Thoracic aorta (tissue), 2 donors: ENCODE measurements around the gene ADARB1. TPM values are rescaled to one million over a fixed set of nuclear protein-coding genes. Genes with fewer than 3 reads are reported as not detected.
"Not testable (repeated sequence)": the region's sequence is repeated elsewhere in the genome, so short reads cannot be mapped to it uniquely, and the experiment has no call there.

Experiments
- ATAC-seq: fragments of 150-250 bp; one replicate; pipeline ENCODE4 v1.8.0; 2017; ENCODE audit warnings: low read depth; ENCODE audit not compliant: insufficient number of reproducible peaks, low FRiP score
- DNase-seq: peaks from one replicate; pipeline ENCODE4 v3.0.0-alpha.2; 2020; ENCODE audit warnings: low spot score
- H3K27ac ChIP-seq, 2 donors: fragments of 200-600 bp; sonication (generic); 1 replicate in 1 of 2; 2 replicates in 1 of 2; pipeline ENCODE4 v1.5.1; 2016; ENCODE audit warnings: mild to moderate bottlenecking in 2 of 2, moderate library complexity in 2 of 2
- H3K27me3 ChIP-seq: fragments of 200-600 bp; sonication (generic); replicated peaks from 2 replicates; pipeline ENCODE4 v1.6.0; 2016; ENCODE audit warnings: mild to moderate bottlenecking; ENCODE audit not compliant: insufficient read depth
- H3K36me3 ChIP-seq: fragments of 200-600 bp; sonication (generic); one replicate; pipeline ENCODE4 v1.5.1; 2016
- H3K4me1 ChIP-seq, 2 donors: fragments of 200-600 bp; sonication (generic); 1 replicate in 1 of 2; 2 replicates in 1 of 2; pipeline versions ENCODE4 v1.5.1 to v1.6.0; 2016; ENCODE audit warnings: low read depth in 2 of 2, mild to moderate bottlenecking in 1 of 2; ENCODE audit not compliant: control insufficient read depth in 1 of 2
- H3K4me3 ChIP-seq: fragments of 200-600 bp; sonication (generic); 2 replicates; pipeline ENCODE4 v1.5.1; 2016; ENCODE audit warnings: mild to moderate bottlenecking
- H3K9me3 ChIP-seq: fragments of 200-600 bp; sonication (generic); 2 replicates; pipeline ENCODE4 v1.5.1; 2016
- CTCF ChIP-seq: fragments of 200-600 bp; sonication (generic); IDR thresholded peaks from one replicate; pipeline ENCODE4 v1.5.1; 2019; ENCODE audit warnings: antibody characterized with exemption
- total RNA-seq, 2 donors: library from RNA; depleted of rRNA; stranded (reverse); fragments of >200 nt; gene quantifications; one replicate each; pipeline versions ENCODE4 v1.1.0 to v1.2.3, GENCODE V29; 2016

ADARB1 gene
- total RNA-seq, 2 donors from 2014 or later = 124 to 201 TPM

GRCh38 chr21:45132841-45133573 lies 58.6 kb downstream of the ADARB1 start:
- H3K36me3 ChIP-seq = peaks cover 10% of the 10 kb centered on the region
- no peaks in the 10 kb centered on the region for H3K27me3 ChIP-seq
- H3K9me3 ChIP-seq = no peaks in the 10 kb centered on the region
- H3K4me1 ChIP-seq = peaks cover 39 to 76% of the 10 kb centered on the region in 2 donors
- H3K27ac ChIP-seq = peak overlapping the region; percentile 81 to 93
- DNase-seq (no peak), ATAC-seq (no peak)
- TF ChIP-seq CTCF = no peak
- no peak overlapping the region for H3K4me3 ChIP-seq

GRCh38 chr21:45133574-45134278 lies 59.3 kb downstream of the ADARB1 start:
- ATAC-seq, H3K9me3 ChIP-seq, DNase-seq: not testable (repeated sequence)

DNA sequence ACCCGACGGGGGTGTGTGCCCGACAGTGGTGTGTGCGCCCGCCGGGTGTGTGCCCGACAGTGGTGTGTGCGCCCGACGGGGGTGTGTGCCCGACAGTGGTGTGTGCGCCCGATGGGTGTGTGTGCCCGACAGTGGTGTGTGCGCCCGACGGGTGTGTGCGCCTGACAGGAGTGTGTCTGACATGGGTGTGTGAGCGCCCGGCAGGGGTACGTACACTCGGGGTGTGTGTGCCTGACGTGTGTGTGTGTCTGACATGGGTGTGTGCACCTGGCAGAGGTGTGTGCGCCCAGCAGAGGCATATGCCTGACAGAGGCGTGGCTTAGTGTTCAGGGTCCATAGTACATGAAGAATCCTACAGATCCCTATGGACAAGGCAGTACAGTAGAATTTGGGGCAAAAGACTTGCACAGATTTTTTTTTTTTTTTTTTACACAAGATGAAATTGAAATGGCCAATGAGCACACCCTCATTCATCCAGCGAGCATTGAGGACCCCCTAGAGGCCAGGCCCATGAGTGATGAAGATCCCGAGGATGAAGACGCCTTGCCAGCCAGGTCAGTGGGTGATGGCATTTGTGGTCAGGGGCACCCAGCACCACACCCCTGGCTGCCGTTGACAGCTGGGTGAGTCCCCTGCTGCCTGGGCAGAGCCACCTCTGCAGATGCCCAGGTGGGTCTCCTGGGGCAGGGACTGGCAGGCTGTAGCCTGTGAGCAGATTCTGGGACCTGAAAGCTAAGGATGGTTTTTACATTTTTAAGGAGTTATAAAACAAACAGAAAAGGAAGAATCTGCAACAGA lies 60.1 kb downstream of the ADARB1 start:
- Histone ChIP-seq H3K27ac (peak overlapping the region in 1 of 2 donors; percentile 36), H3K36me3 (peaks cover 10% of the 10 kb centered on the region)
- ATAC-seq = no peak

More at GRCh38 chr21:45133574-45134278, 59.3 kb downstream of the ADARB1 start:
- H3K4me1 ChIP-seq = peaks cover 39 to 76% of the 10 kb centered on the region in 2 donors
- H3K36me3 ChIP-seq, H3K27me3 ChIP-seq, H3K4me3 ChIP-seq: not testable (repeated sequence)
- peak overlapping the region; percentile 81 to 93 for H3K27ac ChIP-seq

DNA sequence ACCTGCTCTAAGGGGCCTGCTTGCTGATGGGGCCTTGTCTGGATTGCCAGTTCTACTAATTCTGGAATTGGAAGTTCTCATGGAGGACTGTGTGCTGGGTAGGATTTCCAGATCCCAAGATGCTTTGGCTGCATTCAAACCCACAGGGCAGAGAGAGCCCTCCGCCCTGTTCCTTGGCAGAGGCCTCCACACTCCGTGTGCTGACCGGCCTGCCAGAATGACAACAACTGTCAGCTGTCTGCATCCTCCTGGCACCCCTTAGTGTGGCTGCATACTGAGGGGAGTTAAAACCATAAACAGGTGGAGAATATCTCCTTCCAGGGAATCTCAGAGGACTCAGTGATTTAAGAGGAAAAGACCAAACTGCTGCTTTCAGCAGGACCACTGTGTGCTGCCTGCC lies 60.7 kb downstream of the ADARB1 start:
- no peak for TF ChIP-seq CTCF
- no peaks in the 10 kb centered on the region for H3K27me3 ChIP-seq
- H3K36me3 ChIP-seq = peaks cover 10% of the 10 kb centered on the region
- H3K27ac ChIP-seq = peak overlapping the region; percentile 18 to 36
- no peak overlapping the region for H3K4me3 ChIP-seq
- DNase-seq (no peak), ATAC-seq (no peak)
- no peaks in the 10 kb centered on the region for H3K9me3 ChIP-seq
- H3K4me1 ChIP-seq = peaks cover 25 to 65% of the 10 kb centered on the region in 2 donors

More for the DNA sequence above, 60.1 kb downstream of the ADARB1 start:
- no peak for TF ChIP-seq CTCF
- peaks cover 31 to 71% of the 10 kb centered on the region in 2 donors for H3K4me1 ChIP-seq
- DNase-seq = no peak
- H3K27me3 ChIP-seq = no peaks in the 10 kb centered on the region
- no peaks in the 10 kb centered on the region for H3K9me3 ChIP-seq
- H3K4me3 ChIP-seq = no peak overlapping the region

DNA sequence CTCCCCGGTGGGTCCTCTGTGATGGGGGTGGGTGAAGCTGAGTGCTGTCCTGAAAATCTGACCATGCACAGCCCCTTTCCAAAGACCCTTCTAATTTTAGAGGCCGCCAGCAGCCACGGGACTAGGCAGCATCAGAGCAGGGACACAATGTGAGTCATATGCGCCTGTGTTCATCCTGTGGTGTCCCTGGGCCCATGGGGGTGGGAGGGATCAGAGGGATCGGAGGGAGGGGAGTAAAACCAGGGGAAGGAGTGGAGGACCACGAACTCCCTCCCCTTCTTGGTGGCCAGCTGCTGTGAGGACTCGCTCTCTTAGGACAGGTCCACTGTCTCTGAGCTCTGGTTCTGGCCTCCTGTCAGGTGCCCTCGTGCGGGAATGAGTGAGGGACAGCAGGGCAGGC lies 61.5 kb downstream of the ADARB1 start:
- ATAC-seq (no peak), DNase-seq (no peak)
- H3K27ac ChIP-seq = no peak overlapping the region
- H3K4me1 ChIP-seq = peaks cover 22 to 60% of the 10 kb centered on the region in 2 donors
- no peak for TF ChIP-seq CTCF
- no peaks in the 10 kb centered on the region for H3K9me3 ChIP-seq
- no peaks in the 10 kb centered on the region for H3K27me3 ChIP-seq
- peaks cover 10% of the 10 kb centered on the region for H3K36me3 ChIP-seq
- H3K4me3 ChIP-seq = no peak overlapping the region
